Measurements from ENCODE around the gene DGCR8.

GRCh38 chr22:20062766-20063083 is 17.3 kb upstream of the DGCR8 start:
- TF ChIP-seq EZH2phosphoT487 (IDR thresholded peaks at IDR 0.05; ENCODE audit: borderline replicate concordance, low read length) (no peak), CTCF (IDR thresholded peaks at IDR 0.05; ENCODE audit: low read depth, low read length, poor library complexity, severe bottlenecking) (no peak)

Data from DOHH2 (cell line).